NCI-H1105 (cell line): ENCODE results near the gene FARSA.
A peak's percentile ranks its signal among the peaks of the same experiment; 100 is the strongest.
"Not testable (repeated sequence)": the region's sequence is repeated elsewhere in the genome, so short reads cannot be mapped to it uniquely, and the experiment has no call there.

Source experiments
- DNase-seq: peaks from one replicate; lab custom pipeline; 2025; lab: John Stamatoyannopoulos, UW

FARSA gene

GRCh38 chr19:12953799-12954611 is 20.5 kb upstream of the FARSA start:
- DNase-seq = no peak

- no peak for DNase-seq
Observed at GRCh38 chr19:12953138-12953798, 19.8 kb upstream of the FARSA start.

- DNase-seq = no peak
Observed at GRCh38 chr19:12952488-12953137, 19.1 kb upstream of the FARSA start.

- not testable (repeated sequence) for DNase-seq
Observed at GRCh38 chr19:12952050-12952449, 18.5 kb upstream of the FARSA start.

- DNase-seq = no peak
Observed at GRCh38 chr19:12949363-12950283, 16.1 kb upstream of the FARSA start.

- DNase-seq = no peak
Observed at GRCh38 chr19:12948612-12949362, 15.3 kb upstream of the FARSA start.

- DNase-seq = no peak
Observed at GRCh38 chr19:12947702-12948611, 14.4 kb upstream of the FARSA start.

GRCh38 chr19:12946731-12947496 is 13.4 kb upstream of the FARSA start:
- DNase-seq = no peak

GRCh38 chr19:12946092-12946721 is 12.7 kb upstream of the FARSA start:
- DNase-seq = no peak

- DNase-seq = peak; percentile 99
Observed at GRCh38 chr19:12945479-12946091, 12.1 kb upstream of the FARSA start, which contains the start of gene RAD23A. TSS of gene RAD23A (plus strand) at chr19:12945862. CDS start at chr19:12945949, 87 bp downstream.

- DNase-seq = no peak
Observed at GRCh38 chr19:12944104-12944674, 10.7 kb upstream of the FARSA start.

GRCh38 chr19:12943437-12944044 is 10.0 kb upstream of the FARSA start:
- no peak for DNase-seq

GRCh38 chr19:12940897-12941296 is 7.4 kb upstream of the FARSA start:
- no peak for DNase-seq

- no peak for DNase-seq
Observed at GRCh38 chr19:12939975-12940423, 6.5 kb upstream of the FARSA start.

GRCh38 chr19:12938779-12939601 is 5.5 kb upstream of the FARSA start:
- DNase-seq = no peak
